Measurements from ENCODE around the gene STARD3. TPM values are rescaled to one million over a fixed set of nuclear protein-coding genes. Genes with fewer than 3 reads are reported as not detected.

The STARD3 gene
- total RNA-seq, 1 experiment from 2014 or later, result 44.8 TPM

DNA sequence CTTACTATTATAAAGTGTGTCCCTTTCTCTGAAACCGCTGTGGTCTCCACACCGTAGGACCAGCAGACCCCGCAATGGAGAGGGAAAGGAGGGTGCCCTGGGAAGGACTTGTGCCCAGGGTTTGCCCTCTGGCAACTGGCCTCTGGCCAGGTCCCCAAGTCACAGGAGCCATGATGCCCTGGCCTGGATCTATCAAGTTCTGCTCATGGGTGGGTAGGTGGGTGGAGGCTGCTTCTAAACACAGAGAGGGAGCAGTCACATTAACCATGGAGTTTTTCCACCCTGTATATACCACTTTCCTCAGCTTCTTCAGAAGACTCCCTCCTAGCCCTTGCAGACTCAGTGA, 19.9 kb upstream of the STARD3 start:
- CTCF ChIA-PET, result no interaction called here
- POLR2A ChIA-PET, result no interaction called here
- Histone ChIP-seq H3K4me1 (ENCODE audit: control insufficient read depth, insufficient read depth, low read length) (no peaks in the 10 kb centered on the region), H3K27ac (ENCODE audit: low read length) (no peak overlapping the region), H3K27me3 (ENCODE audit: control insufficient read depth, insufficient read depth, low read length) (no peaks in the 10 kb centered on the region), H3K9me3 (ENCODE audit: control insufficient read depth, insufficient read depth, low read depth, low read length) (no peaks in the 10 kb centered on the region), H3K4me3 (ENCODE audit: low read depth in 2 of 2, low read length in 2 of 2) (no peak overlapping the region; a peak in 1 of 4 replicates), H3K36me3 (ENCODE audit: control insufficient read depth, insufficient read depth, low read length) (no peaks in the 10 kb centered on the region)
- in situ Hi-C loops (cut with HindIII; ENCODE audit: low pct_unique_long_range_greater_than_20kb, low sequenced_read_pairs), result no loop called here
- no TSS peak for BruUV-seq (replicated peaks)
- intact Hi-C loops (cut with micrococcal nuclease; ENCODE audit: unreplicated experiment), result no loop called here
- ATAC-seq, result no peak
- TF ChIP-seq, protein P1, sequence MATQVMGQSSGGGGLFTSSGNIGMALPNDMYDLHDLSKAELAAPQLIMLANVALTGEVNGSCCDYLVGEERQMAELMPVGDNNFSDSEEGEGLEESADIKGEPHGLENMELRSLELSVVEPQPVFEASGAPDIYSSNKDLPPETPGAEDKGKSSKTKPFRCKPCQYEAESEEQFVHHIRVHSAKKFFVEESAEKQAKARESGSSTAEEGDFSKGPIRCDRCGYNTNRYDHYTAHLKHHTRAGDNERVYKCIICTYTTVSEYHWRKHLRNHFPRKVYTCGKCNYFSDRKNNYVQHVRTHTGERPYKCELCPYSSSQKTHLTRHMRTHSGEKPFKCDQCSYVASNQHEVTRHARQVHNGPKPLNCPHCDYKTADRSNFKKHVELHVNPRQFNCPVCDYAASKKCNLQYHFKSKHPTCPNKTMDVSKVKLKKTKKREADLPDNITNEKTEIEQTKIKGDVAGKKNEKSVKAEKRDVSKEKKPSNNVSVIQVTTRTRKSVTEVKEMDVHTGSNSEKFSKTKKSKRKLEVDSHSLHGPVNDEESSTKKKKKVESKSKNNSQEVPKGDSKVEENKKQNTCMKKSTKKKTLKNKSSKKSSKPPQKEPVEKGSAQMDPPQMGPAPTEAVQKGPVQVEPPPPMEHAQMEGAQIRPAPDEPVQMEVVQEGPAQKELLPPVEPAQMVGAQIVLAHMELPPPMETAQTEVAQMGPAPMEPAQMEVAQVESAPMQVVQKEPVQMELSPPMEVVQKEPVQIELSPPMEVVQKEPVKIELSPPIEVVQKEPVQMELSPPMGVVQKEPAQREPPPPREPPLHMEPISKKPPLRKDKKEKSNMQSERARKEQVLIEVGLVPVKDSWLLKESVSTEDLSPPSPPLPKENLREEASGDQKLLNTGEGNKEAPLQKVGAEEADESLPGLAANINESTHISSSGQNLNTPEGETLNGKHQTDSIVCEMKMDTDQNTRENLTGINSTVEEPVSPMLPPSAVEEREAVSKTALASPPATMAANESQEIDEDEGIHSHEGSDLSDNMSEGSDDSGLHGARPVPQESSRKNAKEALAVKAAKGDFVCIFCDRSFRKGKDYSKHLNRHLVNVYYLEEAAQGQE (IDR thresholded peaks at IDR 0.05; ENCODE audit: insufficient read depth in 1 of 2, low read depth in 2 of 2, low read length in 1 of 2), result no peak
- TF ChIP-seq CTCF (IDR thresholded peaks at IDR 0.05) (no peak), SIN3A (IDR thresholded peaks at IDR 0.05; ENCODE audit: borderline replicate concordance, insufficient read depth, low read depth, low read length) (no peak), POLR2AphosphoS5 (IDR thresholded peaks at IDR 0.05; ENCODE audit: low read depth, low read length) (no peak), TCF7L2 (IDR thresholded peaks at IDR 0.05; ENCODE audit: low read depth, low read length) (no peak)
- DNase-seq (ENCODE audit: low read depth, low spot score), result no peak

DNA sequence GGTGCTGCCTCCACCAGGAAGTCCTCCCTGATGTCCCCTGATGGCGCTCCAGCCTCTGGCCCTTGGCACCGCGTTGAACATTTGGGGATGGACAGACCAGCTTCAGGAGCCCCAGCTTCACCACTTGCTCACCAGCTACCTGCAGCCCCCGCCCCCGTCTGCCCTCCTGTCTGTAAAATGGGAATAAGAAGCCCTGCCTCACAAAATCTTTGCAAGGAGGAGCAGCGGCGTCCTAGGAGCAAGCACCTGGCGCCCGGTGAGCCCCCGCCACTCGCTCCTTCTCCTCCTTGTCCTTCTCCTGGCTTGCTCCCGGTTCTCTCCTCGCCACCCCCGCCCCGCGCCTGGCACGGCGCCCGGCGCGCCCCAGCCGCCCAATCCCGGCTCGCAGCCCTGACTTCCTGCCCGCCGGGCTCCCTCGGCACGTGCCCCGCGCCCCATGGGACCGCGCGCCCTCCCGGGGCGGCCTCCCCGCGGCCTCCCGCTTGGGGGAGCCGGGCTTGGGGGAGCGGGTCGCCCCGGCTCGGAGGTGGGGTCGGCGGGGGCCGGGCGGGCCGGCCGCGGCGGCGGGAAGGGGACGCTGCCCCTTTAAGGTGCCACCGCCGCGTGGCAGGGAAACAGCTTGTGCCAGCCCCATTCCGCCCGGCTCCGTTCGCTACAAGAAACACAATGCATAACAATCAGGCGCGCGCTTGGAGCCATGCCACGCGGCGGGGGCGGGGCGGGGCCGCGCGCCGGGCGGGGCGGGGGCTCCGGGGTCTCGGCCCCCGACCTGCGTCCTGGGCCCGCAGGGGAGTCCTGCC, 19.3 kb upstream of the STARD3 start:
- H3K4me3 ChIP-seq (ENCODE audit: low read depth in 2 of 2, low read length in 2 of 2), result peak overlapping the region; percentile 46 to 73
- H3K9me3 ChIP-seq (ENCODE audit: control insufficient read depth, insufficient read depth, low read depth, low read length), result no peaks in the 10 kb centered on the region
- DNase-seq (ENCODE audit: low read depth, low spot score) (no peak), ATAC-seq (peak; percentile 76)
- in situ Hi-C loops (cut with HindIII; ENCODE audit: low pct_unique_long_range_greater_than_20kb, low sequenced_read_pairs) (no loop called here), intact Hi-C loops (cut with micrococcal nuclease; ENCODE audit: unreplicated experiment) (no loop called here)
- ChIA-PET CTCF (interaction anchor here (0.5 to 0.7 kb wide), 2 partner anchors 41 to 68 kb away, joined by 3 to 4 read pairs; no protein-coding TSS in a partner anchor), POLR2A (no interaction called here)
- H3K27me3 ChIP-seq (ENCODE audit: control insufficient read depth, insufficient read depth, low read length), result no peaks in the 10 kb centered on the region
- TF ChIP-seq SIN3A (IDR thresholded peaks at IDR 0.05; ENCODE audit: borderline replicate concordance, insufficient read depth, low read depth, low read length), result no peak
- TF ChIP-seq TCF7L2 (IDR thresholded peaks at IDR 0.05; ENCODE audit: low read depth, low read length), result no peak
- no peak for TF ChIP-seq CTCF (IDR thresholded peaks at IDR 0.05)
- TF ChIP-seq POLR2AphosphoS5 (IDR thresholded peaks at IDR 0.05; ENCODE audit: low read depth, low read length), result no peak
- TF ChIP-seq, protein P1 (IDR thresholded peaks at IDR 0.05; ENCODE audit: insufficient read depth in 1 of 2, low read depth in 2 of 2, low read length in 1 of 2), result no peak
- BruUV-seq (replicated peaks), result no TSS peak
- H3K27ac ChIP-seq (ENCODE audit: low read length), result no peak overlapping the region
- no peaks in the 10 kb centered on the region for H3K4me1 ChIP-seq (ENCODE audit: control insufficient read depth, insufficient read depth, low read length)
- H3K36me3 ChIP-seq (ENCODE audit: control insufficient read depth, insufficient read depth, low read length), result no peaks in the 10 kb centered on the region
